Sigmoid colon (tissue), 7 donors: ENCODE results near the gene FADS1. TPM values are rescaled to one million over a fixed set of nuclear protein-coding genes. Genes with fewer than 3 reads are reported as not detected.
A peak's percentile ranks its signal among the peaks of the same experiment; 100 is the strongest.

ENCODE experiments used
- DNase-seq: peaks from one replicate; pipeline ENCODE4 v3.0.0-alpha.2; 2019
- H3K27ac ChIP-seq, 4 donors: fragments of 200-600 bp; sonication (generic); one replicate each; pipeline ENCODE4 v1.5.1; 2016 to 2019; ENCODE audit warnings: mild to moderate bottlenecking in 1 of 4
- H3K27me3 ChIP-seq, 3 donors: fragments of 200-600 bp; sonication (generic); one replicate each; pipeline ENCODE4 v1.5.1; 2019; ENCODE audit warnings: mild to moderate bottlenecking in 1 of 3
- H3K36me3 ChIP-seq, 4 donors: fragments of 200-600 bp; sonication (generic); one replicate each; pipeline ENCODE4 v1.5.1; 2016 to 2019
- H3K4me1 ChIP-seq, 4 donors: fragments of 200-600 bp; sonication (generic); one replicate each; pipeline ENCODE4 v1.5.1; 2017 to 2019
- H3K4me3 ChIP-seq, 4 donors: fragments of 200-600 bp; sonication (generic); one replicate each; pipeline ENCODE4 v1.5.1; 2017 to 2019; ENCODE audit warnings: mild to moderate bottlenecking in 2 of 4, moderate library complexity in 1 of 4
- H3K9me3 ChIP-seq, 4 donors: fragments of 200-600 bp in 3 of 4; sonication (generic) in 3 of 4; one replicate each; pipeline versions ENCODE4 v1.5.1 to v1.6.1; 2013 to 2019
- CTCF ChIP-seq, 4 experiments: fragments of 450-650 bp in 3 of 4; fragments of 200-600 bp in 1 of 4; IDR thresholded peaks; one replicate each; pipeline ENCODE4 v1.5.1; 2016 to 2019; ENCODE audit warnings: antibody characterized with exemption in 4 of 4, mild to moderate bottlenecking in 3 of 4, moderate library complexity in 2 of 4
- EP300 ChIP-seq, 4 donors: sonication (generic); formaldehyde crosslinking; IDR thresholded peaks; one replicate each; pipeline ENCODE4 v1.6.1; 2017; ENCODE audit warnings: antibody characterized with exemption in 4 of 4
- POLR2A ChIP-seq, 2 donors: fragments of 450-650 bp; IDR thresholded peaks; one replicate each; pipeline ENCODE4 v1.6.1; 2016; ENCODE audit warnings: antibody characterized with exemption in 2 of 2, mild to moderate bottlenecking in 2 of 2, moderate library complexity in 2 of 2
- POLR2AphosphoS5 ChIP-seq, 4 donors: sonication (generic); formaldehyde crosslinking; IDR thresholded peaks; one replicate each; pipeline ENCODE4 v1.6.1; 2017; ENCODE audit warnings: antibody characterized with exemption in 4 of 4
- WGBS, 2 donors: extraction: QIAGEN DNeasy Blood & Tissue Kit; methylation state at CpG; one replicate each; pipeline ENCODE4 v1.1.7; 2013; 5-methylcytosine and 5-hydroxymethylcytosine counted together
- intact Hi-C: fragments of 100-400 bp; cut with DNase I; formaldehyde crosslinking; loops from one replicate; pipeline ENCODE4 v1.15.1; 2023
- polyA plus RNA-seq, 3 donors: library from polyadenylated mRNA; stranded (reverse); fragments of 200-250 nt; gene quantifications; one replicate each; pipeline ENCODE4 v1.2.3, GENCODE V29; 2013
- total RNA-seq, 4 donors: library from RNA; depleted of rRNA; stranded (reverse); fragments of >200 nt; gene quantifications; one replicate each; pipeline ENCODE4 v1.1.0, GENCODE V29; 2016
- donor health status: healthy with polysubstance abuse.
- donor health status: Bipolar disorder and iron deficiency.
- donor health status: healthy.

The FADS1 gene
- total and polyA plus RNA-seq, 7 donors: 1.2 to 17.7 (median 12.6) TPM

- intact Hi-C loops: no loop called here
- no peaks in the 10 kb centered on the region for H3K27me3 ChIP-seq
- H3K4me1 ChIP-seq: peaks cover 0 to 55% (median 43%) of the 10 kb centered on the region in 4 donors
Measured at GRCh38 chr11:61827571-61828378, 11.0 kb upstream of the FADS1 start, which contains the start of gene FADS2. Gene FADS2, plus strand, starts transcription at chr11:61828300. Its CDS starts 91 bp downstream, at chr11:61828391.

GRCh38 chr11:61826930-61827570, 10.2 kb upstream of the FADS1 start:
- Histone ChIP-seq H3K4me3 (peak overlapping the region; percentile 22 to 71 (median 56)), H3K4me1 (peaks cover 0 to 54% (median 43%) of the 10 kb centered on the region in 4 donors), H3K9me3 (no peaks in the 10 kb centered on the region), H3K27me3 (no peaks in the 10 kb centered on the region), H3K36me3 (no peaks in the 10 kb centered on the region), H3K27ac (peak overlapping the region; percentile 80 to 86 (median 80))
- intact Hi-C loops: no loop called here
- DNase-seq: no peak
- TF ChIP-seq POLR2AphosphoS5 (IDR thresholded peaks at IDR 0.05) (no peak), POLR2A (IDR thresholded peaks at IDR 0.05) (no peak), CTCF (IDR thresholded peaks at IDR 0.05) (no peak), EP300 (IDR thresholded peaks at IDR 0.05) (no peak)
- WGBS, 2 donors: 19 to 36% methylated on average over 23 of the region's 23 CpGs

More at GRCh38 chr11:61827571-61828378, 11.0 kb upstream of the FADS1 start, which contains the start of gene FADS2:
- peak; percentile 92 for DNase-seq
- Histone ChIP-seq H3K9me3 (no peaks in the 10 kb centered on the region), H3K36me3 (no peaks in the 10 kb centered on the region), H3K4me3 (peak within 1 kb of the TSS; percentile 22 to 71 (median 56)), H3K27ac (peak within 1 kb of the TSS; percentile 80 to 86 (median 80))
- TF ChIP-seq POLR2AphosphoS5 (IDR thresholded peaks at IDR 0.05) (peak in 3 of 4 donors; percentile 55 to 81 (median 67)), EP300 (IDR thresholded peaks at IDR 0.05) (no peak), POLR2A (IDR thresholded peaks at IDR 0.05) (peak; percentile 31 to 39), CTCF (IDR thresholded peaks at IDR 0.05) (no peak)
- 1% methylated on average over 83 of the region's 83 CpGs for WGBS, 2 donors

GRCh38 chr11:61820174-61820573, 3.4 kb upstream of the FADS1 start:
- Histone ChIP-seq H3K9me3 (no peaks in the 10 kb centered on the region), H3K4me1 (peaks cover 0 to 22% (median 13%) of the 10 kb centered on the region in 4 donors), H3K36me3 (no peaks in the 10 kb centered on the region), H3K27ac (no peak overlapping the region), H3K27me3 (no peaks in the 10 kb centered on the region), H3K4me3 (no peak overlapping the region)
- intact Hi-C loops: no loop called here
- WGBS, 2 donors: 48 to 70% methylated on average over 2 of the region's 2 CpGs
- DNase-seq: no peak
- no peak for TF ChIP-seq POLR2A (IDR thresholded peaks at IDR 0.05)
- TF ChIP-seq EP300 (IDR thresholded peaks at IDR 0.05): no peak
- no peak for TF ChIP-seq CTCF (IDR thresholded peaks at IDR 0.05)
- no peak for TF ChIP-seq POLR2AphosphoS5 (IDR thresholded peaks at IDR 0.05)

GRCh38 chr11:61817471-61818202, 834 bp upstream of the FADS1 start:
- Histone ChIP-seq H3K4me3 (peak overlapping the region; percentile 53 to 77 (median 65)), H3K27ac (peak overlapping the region; percentile 90 to 95 (median 94)), H3K4me1 (peaks cover 0 to 22% (median 16%) of the 10 kb centered on the region in 4 donors), H3K36me3 (peaks cover 0 to 3% (median 0%) of the 10 kb centered on the region in 4 donors), H3K27me3 (no peaks in the 10 kb centered on the region), H3K9me3 (no peaks in the 10 kb centered on the region)
- DNase-seq: no peak
- intact Hi-C loops: loop anchor here (5.0 kb wide), 1 partner anchor 75 kb away; the partner anchor contains the start of gene FADS3
- 65 to 80% methylated on average over 6 of the region's 6 CpGs for WGBS, 2 donors
- TF ChIP-seq POLR2A (IDR thresholded peaks at IDR 0.05) (no peak), EP300 (IDR thresholded peaks at IDR 0.05) (no peak)
